Hepatocyte (in vitro differentiated cells): ENCODE measurements around the gene UBA1. TPM values are rescaled to one million over a fixed set of nuclear protein-coding genes. Genes with fewer than 3 reads are reported as not detected.

Experiments
- DNase-seq: peaks from one replicate; pipeline ENCODE4 v3.0.0-alpha.2; 2016; ENCODE audit warnings: low spot score
- H2AFZ ChIP-seq: fragments of 200-600 bp; sonication (generic); 2 replicates; pipeline ENCODE4 v1.6.0; 2016; ENCODE audit warnings: antibody characterized with exemption, mild to moderate bottlenecking
- H3K27ac ChIP-seq: fragments of 200-600 bp; sonication (generic); 2 replicates; pipeline ENCODE4 v1.5.1; 2016; ENCODE audit warnings: mild to moderate bottlenecking
- H3K27me3 ChIP-seq: fragments of 200-600 bp; sonication (generic); 2 replicates; pipeline ENCODE4 v1.6.1; 2016
- H3K36me3 ChIP-seq: fragments of 200-600 bp; sonication (generic); replicated peaks from 2 replicates; pipeline ENCODE4 v1.5.1; 2016; ENCODE audit warnings: low read depth; ENCODE audit not compliant: insufficient read depth
- H3K4me1 ChIP-seq: fragments of 200-600 bp; sonication (generic); 2 replicates; pipeline ENCODE4 v1.5.1; 2016; ENCODE audit warnings: mild to moderate bottlenecking, moderate library complexity; ENCODE audit not compliant: insufficient read depth
- H3K4me2 ChIP-seq: fragments of 200-600 bp; sonication (generic); 2 replicates; pipeline ENCODE4 v1.6.0; 2016
- H3K4me3 ChIP-seq: fragments of 200-600 bp; sonication (generic); 2 replicates; pipeline ENCODE4 v1.5.1; 2016; ENCODE audit warnings: mild to moderate bottlenecking
- H3K79me2 ChIP-seq: fragments of 200-600 bp; sonication (generic); 2 replicates; pipeline ENCODE4 v1.6.0; 2017; ENCODE audit warnings: mild to moderate bottlenecking
- H3K9me2 ChIP-seq: fragments of 200-600 bp; sonication (generic); replicated peaks from 2 replicates; pipeline ENCODE4 v1.6.0; 2017; ENCODE audit warnings: mild to moderate bottlenecking; ENCODE audit not compliant: insufficient read depth
- H3K9me3 ChIP-seq: fragments of 200-600 bp; sonication (generic); 2 replicates; pipeline ENCODE4 v1.5.1; 2016; ENCODE audit warnings: low read depth, mild to moderate bottlenecking
- H4K20me1 ChIP-seq: fragments of 200-600 bp; sonication (generic); 2 replicates; pipeline ENCODE4 v1.6.0; 2016; ENCODE audit warnings: mild to moderate bottlenecking; ENCODE audit not compliant: insufficient read depth, poor library complexity, severe bottlenecking
- EZH2 ChIP-seq: fragments of 200-600 bp; sonication (generic); IDR thresholded peaks from 2 replicates; pipeline ENCODE4 v1.6.1; 2016; ENCODE audit warnings: antibody characterized with exemption, mild to moderate bottlenecking, borderline replicate concordance
- EZH2phosphoT487 ChIP-seq: fragments of 200-600 bp; sonication (generic); IDR thresholded peaks from one replicate; pipeline ENCODE4 v1.6.1; 2018; ENCODE audit warnings: antibody characterized with exemption, mild to moderate bottlenecking, low read depth, moderate library complexity; ENCODE audit not compliant: unreplicated experiment, severe bottlenecking
- WGBS: methylation state at CpG from one replicate; pipeline ENCODE4 v1.1.6; 2016; ENCODE audit warnings: low lambda C conversion rate; ENCODE audit errors: missing lambda C conversion rate; 5-methylcytosine and 5-hydroxymethylcytosine counted together
- polyA plus RNA-seq: library from polyadenylated mRNA; unstranded; fragments of >200 nt; fragmentation: Nextera tagmentation; extraction: Ambion mirVana; gene quantifications from 2 replicates; pipeline ENCODE4 v1.2.1, GENCODE V29; 2016
- total RNA-seq: library from RNA; depleted of rRNA; stranded (reverse); fragments of >200 nt; gene quantifications from 2 replicates; pipeline ENCODE4 v1.2.3, GENCODE V29; 2014
- TF ChIP-seq, protein P1 (sequence below): fragments of 200-600 bp; sonication (generic); IDR thresholded peaks from 2 replicates; pipeline ENCODE4 v1.5.1; 2016; ENCODE audit warnings: antibody characterized with exemption, mild to moderate bottlenecking; ENCODE audit not compliant: poor library complexity

Gene UBA1
- total and polyA plus RNA-seq, 2 experiments from 2014 or later, result 236 to 253 TPM

DNA sequence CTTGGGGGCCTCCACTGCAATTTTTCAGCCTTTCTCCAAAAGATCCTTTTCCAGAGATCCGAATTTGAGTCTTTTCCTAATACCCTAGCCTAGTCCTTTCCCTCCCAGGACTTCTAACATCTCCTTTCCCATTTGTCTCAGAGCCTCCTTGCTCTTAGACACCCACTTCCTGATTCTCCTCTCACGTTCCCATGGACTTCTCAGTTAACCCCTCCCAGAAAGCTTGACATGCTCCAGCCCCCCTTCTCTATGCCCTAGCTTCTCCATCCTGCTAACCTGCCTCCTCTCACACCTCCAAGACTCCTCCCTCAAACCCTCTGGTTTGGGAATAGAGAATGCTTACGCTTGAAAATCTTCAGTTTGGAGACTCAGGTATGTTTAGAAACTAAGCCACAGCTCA is 2.5 kb downstream of the UBA1 start:
- DNase-seq, result no peak
- Histone ChIP-seq H3K9me2 (no peaks in the 10 kb centered on the region), H3K4me1 (peaks cover 49% of the 10 kb centered on the region), H3K4me3 (no peak overlapping the region), H3K4me2 (peak overlapping the region; percentile 95), H3K79me2 (peaks cover 76% of the 10 kb centered on the region), H3K27me3 (no peaks in the 10 kb centered on the region), H3K27ac (no peak overlapping the region), H2AFZ (no peak overlapping the region), H3K36me3 (no peaks in the 10 kb centered on the region), H4K20me1 (peaks cover 47% of the 10 kb centered on the region), H3K9me3 (no peaks in the 10 kb centered on the region)
- TF ChIP-seq EZH2 (no peak), EZH2phosphoT487 (no peak)
- TF ChIP-seq, protein P1, sequence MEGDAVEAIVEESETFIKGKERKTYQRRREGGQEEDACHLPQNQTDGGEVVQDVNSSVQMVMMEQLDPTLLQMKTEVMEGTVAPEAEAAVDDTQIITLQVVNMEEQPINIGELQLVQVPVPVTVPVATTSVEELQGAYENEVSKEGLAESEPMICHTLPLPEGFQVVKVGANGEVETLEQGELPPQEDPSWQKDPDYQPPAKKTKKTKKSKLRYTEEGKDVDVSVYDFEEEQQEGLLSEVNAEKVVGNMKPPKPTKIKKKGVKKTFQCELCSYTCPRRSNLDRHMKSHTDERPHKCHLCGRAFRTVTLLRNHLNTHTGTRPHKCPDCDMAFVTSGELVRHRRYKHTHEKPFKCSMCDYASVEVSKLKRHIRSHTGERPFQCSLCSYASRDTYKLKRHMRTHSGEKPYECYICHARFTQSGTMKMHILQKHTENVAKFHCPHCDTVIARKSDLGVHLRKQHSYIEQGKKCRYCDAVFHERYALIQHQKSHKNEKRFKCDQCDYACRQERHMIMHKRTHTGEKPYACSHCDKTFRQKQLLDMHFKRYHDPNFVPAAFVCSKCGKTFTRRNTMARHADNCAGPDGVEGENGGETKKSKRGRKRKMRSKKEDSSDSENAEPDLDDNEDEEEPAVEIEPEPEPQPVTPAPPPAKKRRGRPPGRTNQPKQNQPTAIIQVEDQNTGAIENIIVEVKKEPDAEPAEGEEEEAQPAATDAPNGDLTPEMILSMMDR, result no peak
- 68% methylated on average over 3 of the region's 3 CpGs for WGBS

- Histone ChIP-seq H3K36me3 (no peaks in the 10 kb centered on the region), H3K9me2 (no peaks in the 10 kb centered on the region), H3K27ac (peak overlapping the region; percentile 34), H3K4me2 (peak overlapping the region; percentile 95), H3K27me3 (no peaks in the 10 kb centered on the region), H3K9me3 (no peaks in the 10 kb centered on the region), H4K20me1 (peaks cover 47% of the 10 kb centered on the region), H2AFZ (no peak overlapping the region), H3K79me2 (peaks cover 83% of the 10 kb centered on the region), H3K4me3 (no peak overlapping the region), H3K4me1 (peaks cover 43% of the 10 kb centered on the region)
- TF ChIP-seq, protein P1, result no peak
- no peak for TF ChIP-seq EZH2phosphoT487
- TF ChIP-seq EZH2, result no peak
- no peak for DNase-seq
- WGBS, result 58% methylated on average over 7 of the region's 7 CpGs
Observed at GRCh38 chrX:47197526-47197925, 3.9 kb downstream of the UBA1 start.

- Histone ChIP-seq H3K9me2 (no peaks in the 10 kb centered on the region), H2AFZ (no peak overlapping the region), H3K79me2 (peaks cover 84% of the 10 kb centered on the region), H3K27ac (no peak overlapping the region), H3K36me3 (no peaks in the 10 kb centered on the region), H3K27me3 (no peaks in the 10 kb centered on the region), H3K4me3 (no peak overlapping the region), H4K20me1 (peaks cover 47% of the 10 kb centered on the region), H3K4me1 (peaks cover 43% of the 10 kb centered on the region), H3K9me3 (no peaks in the 10 kb centered on the region), H3K4me2 (peak overlapping the region; percentile 95)
- 73% methylated on average over 10 of the region's 10 CpGs for WGBS
- DNase-seq, result no peak
- TF ChIP-seq EZH2phosphoT487 (no peak), EZH2 (no peak)
- TF ChIP-seq, protein P1, result no peak
Observed at GRCh38 chrX:47198026-47198686, 4.5 kb downstream of the UBA1 start.

GRCh38 chrX:47198687-47199080 is 5.1 kb downstream of the UBA1 start:
- no peak overlapping the region for H2AFZ ChIP-seq
- TF ChIP-seq, protein P1, result no peak
- TF ChIP-seq EZH2, result no peak
- no peak for TF ChIP-seq EZH2phosphoT487
- H3K27me3 ChIP-seq, result no peaks in the 10 kb centered on the region
- peaks cover 47% of the 10 kb centered on the region for H4K20me1 ChIP-seq
- no peaks in the 10 kb centered on the region for H3K9me2 ChIP-seq
- WGBS, result 94% methylated on average over 15 of the region's 15 CpGs
- H3K9me3 ChIP-seq, result no peaks in the 10 kb centered on the region
- no peaks in the 10 kb centered on the region for H3K36me3 ChIP-seq
- no peak for DNase-seq
- H3K79me2 ChIP-seq, result peaks cover 84% of the 10 kb centered on the region
- H3K4me3 ChIP-seq, result no peak overlapping the region
- H3K4me2 ChIP-seq, result peak overlapping the region; percentile 95
- H3K27ac ChIP-seq, result no peak overlapping the region
- peaks cover 43% of the 10 kb centered on the region for H3K4me1 ChIP-seq
